Stimulated activated naive CD8-positive, alpha-beta T cell treated with anti-CD3 and anti-CD28 coated beads, Interleukin-15, amount 100 ng/mL, for 72 hours (primary cell): ENCODE results near the gene ZNF398.
A peak's percentile ranks its signal among the peaks of the same experiment; 100 is the strongest.

Experiments used
- ATAC-seq: fragments of 150-1000 bp; cut with Tn5 transposase; 2 replicates; pipeline ENCODE4 v1.10.0; 2021; ENCODE audit warnings: mild to moderate bottlenecking, moderate library complexity
- DNase-seq, 2 donors: peaks; one replicate each; pipeline ENCODE4 v3.0.0; 2021 to 2022
- H3K27ac Mint-ChIP-seq, 2 donors: one replicate each; pipeline ENCODE4 v1.8.0; 2022; ENCODE audit warnings: mild to moderate bottlenecking in 2 of 2, mixed read lengths in 2 of 2, moderate library complexity in 2 of 2
- H3K27me3 Mint-ChIP-seq: one replicate; pipeline ENCODE4 v1.8.0; 2022; ENCODE audit warnings: mixed read lengths
- H3K4me1 Mint-ChIP-seq: one replicate; pipeline ENCODE4 v1.8.0; 2022; ENCODE audit warnings: mild to moderate bottlenecking, mixed read lengths
- H3K4me3 Mint-ChIP-seq, 2 donors: one replicate each; pipeline ENCODE4 v1.8.0; 2022; ENCODE audit warnings: mild to moderate bottlenecking in 2 of 2, mixed read lengths in 2 of 2, moderate library complexity in 1 of 2
- H3K9me3 Mint-ChIP-seq, 2 donors: one replicate each; pipeline ENCODE4 v1.8.0; 2022; ENCODE audit warnings: mixed read lengths in 2 of 2

The ZNF398 gene

DNA sequence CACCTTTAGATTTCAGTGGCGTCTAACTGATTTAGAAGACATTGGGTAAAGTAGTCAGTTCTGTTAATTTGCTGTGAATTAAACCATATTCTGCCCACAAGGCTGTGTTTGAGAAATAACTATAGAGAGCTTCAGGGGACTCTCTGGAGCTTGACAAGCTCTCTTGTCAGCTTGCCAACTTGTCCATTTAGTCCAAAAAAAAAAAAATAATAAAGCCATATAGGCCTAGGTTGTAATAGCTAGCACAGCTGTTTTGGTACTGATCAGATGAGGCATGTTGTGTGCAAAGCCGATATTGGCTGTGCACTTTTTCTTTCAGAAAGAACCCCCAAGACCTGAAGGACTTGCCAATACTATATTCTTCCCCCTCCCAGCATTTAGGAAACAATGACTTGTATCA, 27.9 kb downstream of the ZNF398 start:
- no peak for ATAC-seq
- no peak overlapping the region for H3K4me3 Mint-ChIP-seq
- DNase-seq = no peak
- no peaks in the 10 kb centered on the region for H3K27me3 Mint-ChIP-seq
- no peaks in the 10 kb centered on the region for H3K9me3 Mint-ChIP-seq
- H3K4me1 Mint-ChIP-seq = no peaks in the 10 kb centered on the region
- H3K27ac Mint-ChIP-seq = no peak overlapping the region

- DNase-seq (no peak), ATAC-seq (peak; percentile 15)
- no peak overlapping the region for H3K4me3 Mint-ChIP-seq
- H3K4me1 Mint-ChIP-seq = no peaks in the 10 kb centered on the region
- H3K9me3 Mint-ChIP-seq = no peaks in the 10 kb centered on the region
- H3K27ac Mint-ChIP-seq = no peak overlapping the region
- no peaks in the 10 kb centered on the region for H3K27me3 Mint-ChIP-seq
Measured at GRCh38 chr7:149179241-149179640, 32.0 kb downstream of the ZNF398 start.

DNA sequence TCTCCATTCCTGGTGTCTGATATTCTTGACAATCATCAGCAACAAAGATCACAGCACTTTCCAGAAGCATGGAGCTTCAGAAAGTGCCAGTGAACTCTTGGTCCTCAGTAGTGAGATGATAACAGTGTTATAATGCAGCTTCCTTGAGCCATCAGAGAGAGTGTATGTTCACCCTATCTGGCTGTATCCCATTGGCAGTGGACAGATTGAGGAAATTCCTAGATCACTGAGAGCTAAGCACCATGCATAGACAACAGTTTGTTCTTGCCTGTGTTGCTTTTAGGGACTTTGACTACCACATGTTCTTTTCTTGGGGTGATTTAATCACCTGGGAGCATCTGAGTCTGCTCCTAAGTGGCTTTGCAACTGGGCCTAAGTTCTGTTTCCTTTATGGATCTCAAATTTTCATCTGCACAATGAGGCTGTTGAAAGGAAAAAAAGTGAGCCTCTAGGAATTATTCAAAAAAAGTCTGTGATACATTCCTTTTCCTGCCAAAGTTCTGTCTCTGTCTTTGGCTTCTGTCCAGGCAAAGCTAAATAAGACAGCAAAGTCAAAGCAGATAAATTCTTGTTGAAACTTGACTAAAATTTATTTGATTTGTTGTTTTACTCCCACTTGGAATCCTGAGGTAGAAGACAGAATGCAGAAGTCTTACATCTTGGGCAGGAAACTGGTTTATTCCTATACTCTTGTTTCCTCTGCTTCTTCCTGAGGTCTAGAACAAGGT, 33.6 kb downstream of the ZNF398 start:
- DNase-seq (no peak), ATAC-seq (no peak)
- H3K27ac Mint-ChIP-seq = no peak overlapping the region

GRCh38 chr7:149181450-149181790, 34.2 kb downstream of the ZNF398 start:
- H3K4me1 Mint-ChIP-seq = no peaks in the 10 kb centered on the region
- no peak for ATAC-seq
- H3K4me3 Mint-ChIP-seq = no peak overlapping the region
- no peak overlapping the region for H3K27ac Mint-ChIP-seq
- DNase-seq = no peak
- no peaks in the 10 kb centered on the region for H3K9me3 Mint-ChIP-seq
- no peaks in the 10 kb centered on the region for H3K27me3 Mint-ChIP-seq

More for the DNA sequence above, 33.6 kb downstream of the ZNF398 start:
- H3K4me3 Mint-ChIP-seq = no peak overlapping the region
- H3K9me3 Mint-ChIP-seq = no peaks in the 10 kb centered on the region
- H3K27me3 Mint-ChIP-seq = no peaks in the 10 kb centered on the region
- H3K4me1 Mint-ChIP-seq = no peaks in the 10 kb centered on the region

GRCh38 chr7:149184274-149184673, 37.0 kb downstream of the ZNF398 start:
- Mint-ChIP-seq H3K4me1 (no peaks in the 10 kb centered on the region), H3K4me3 (no peak overlapping the region), H3K27ac (no peak overlapping the region), H3K27me3 (no peaks in the 10 kb centered on the region), H3K9me3 (no peaks in the 10 kb centered on the region)
- ATAC-seq (no peak), DNase-seq (no peak)

DNA sequence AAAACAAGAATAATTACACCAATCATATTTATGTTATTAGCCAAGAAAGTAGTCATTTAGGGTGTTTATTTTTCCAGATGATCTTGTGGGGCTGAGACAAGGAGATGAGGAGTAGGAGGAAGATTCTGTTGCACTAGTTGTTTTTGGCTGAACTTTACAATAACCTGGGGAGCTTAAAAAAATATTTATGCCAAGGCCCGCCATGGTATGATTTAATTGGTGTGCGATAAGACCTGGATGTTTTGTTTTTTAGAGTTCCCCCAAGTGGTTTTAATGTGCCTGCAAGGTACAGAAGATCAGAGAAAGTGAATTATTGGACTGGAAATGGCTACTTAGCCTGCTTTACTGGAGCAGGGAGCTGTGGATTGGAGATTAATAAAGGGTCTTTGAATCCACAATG, 41.0 kb downstream of the ZNF398 start:
- peaks cover 21% of the 10 kb centered on the region for H3K4me1 Mint-ChIP-seq

GRCh38 chr7:149188637-149189259, 41.5 kb downstream of the ZNF398 start:
- Mint-ChIP-seq H3K27ac (no peak overlapping the region), H3K9me3 (no peaks in the 10 kb centered on the region), H3K4me1 (peaks cover 21% of the 10 kb centered on the region), H3K27me3 (no peaks in the 10 kb centered on the region), H3K4me3 (no peak overlapping the region)
- no peak for DNase-seq
- no peak for ATAC-seq

More for the DNA sequence above, 41.0 kb downstream of the ZNF398 start:
- Mint-ChIP-seq H3K9me3 (no peaks in the 10 kb centered on the region), H3K27me3 (no peaks in the 10 kb centered on the region), H3K4me3 (no peak overlapping the region), H3K27ac (no peak overlapping the region)
- DNase-seq = no peak
- no peak for ATAC-seq

- ATAC-seq = no peak
- Mint-ChIP-seq H3K4me1 (peaks cover 37% of the 10 kb centered on the region), H3K27me3 (no peaks in the 10 kb centered on the region), H3K9me3 (no peaks in the 10 kb centered on the region), H3K4me3 (peak overlapping the region; percentile 63 to 79), H3K27ac (peak overlapping the region in 1 of 2 donors; percentile 78)
- DNase-seq = no peak
Measured at GRCh38 chr7:149191851-149192250, 44.6 kb downstream of the ZNF398 start.

- Mint-ChIP-seq H3K27me3 (no peaks in the 10 kb centered on the region), H3K9me3 (no peaks in the 10 kb centered on the region), H3K27ac (peak overlapping the region in 1 of 2 donors; percentile 59), H3K4me3 (peak overlapping the region; percentile 84 to 90), H3K4me1 (peaks cover 67% of the 10 kb centered on the region)
- no peak for ATAC-seq
- no peak for DNase-seq
Measured at GRCh38 chr7:149194799-149195179, 47.5 kb downstream of the ZNF398 start.

GRCh38 chr7:149195180-149196150, 48.2 kb downstream of the ZNF398 start, which contains the start of gene ZNF282:
ZNF282 (plus strand) TSS chr7:149195546; CDS start chr7:149195590, 44 bp downstream.
- H3K9me3 Mint-ChIP-seq = no peaks in the 10 kb centered on the region
- H3K27ac Mint-ChIP-seq = peak within 1 kb of the TSS; percentile 93 to 95
- peak; percentile 93 for ATAC-seq
- DNase-seq = peak; percentile 75 to 83
- peaks cover 69% of the 10 kb centered on the region for H3K4me1 Mint-ChIP-seq
- H3K27me3 Mint-ChIP-seq = no peaks in the 10 kb centered on the region
- peak within 1 kb of the TSS; percentile 93 to 94 for H3K4me3 Mint-ChIP-seq

DNA sequence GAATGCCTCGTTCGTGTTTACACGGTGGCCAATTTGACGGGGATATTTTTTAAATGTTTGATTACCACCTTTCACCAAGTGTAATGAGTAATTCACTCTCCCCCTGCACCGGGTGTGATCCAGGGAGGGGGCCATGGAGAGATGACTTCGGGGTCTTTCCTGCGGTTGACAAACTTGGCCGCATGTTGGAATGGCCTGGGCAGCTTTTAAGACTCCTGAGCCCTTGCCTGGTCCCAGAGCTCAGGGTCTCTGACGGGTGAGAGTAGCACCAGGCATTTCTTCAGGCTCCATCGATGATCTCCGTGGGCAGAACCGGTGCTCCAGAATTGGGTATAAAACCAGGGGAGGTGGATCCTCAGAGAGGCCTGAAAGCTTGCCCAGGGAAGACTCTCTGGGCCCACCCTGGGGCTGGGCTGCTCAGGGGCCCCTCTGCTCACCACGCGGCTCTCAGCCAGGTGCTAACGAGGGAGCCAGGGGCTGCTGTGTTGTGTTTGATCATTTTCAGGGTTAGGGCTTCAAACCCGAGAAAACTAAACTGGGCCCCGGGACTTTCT, 49.0 kb downstream of the ZNF398 start:
- Mint-ChIP-seq H3K27ac (peak overlapping the region; percentile 93 to 95), H3K9me3 (no peaks in the 10 kb centered on the region), H3K27me3 (no peaks in the 10 kb centered on the region), H3K4me3 (peak overlapping the region; percentile 93 to 94), H3K4me1 (peaks cover 67% of the 10 kb centered on the region)
- DNase-seq (peak; percentile 15 to 38), ATAC-seq (peak; percentile 21)

DNA sequence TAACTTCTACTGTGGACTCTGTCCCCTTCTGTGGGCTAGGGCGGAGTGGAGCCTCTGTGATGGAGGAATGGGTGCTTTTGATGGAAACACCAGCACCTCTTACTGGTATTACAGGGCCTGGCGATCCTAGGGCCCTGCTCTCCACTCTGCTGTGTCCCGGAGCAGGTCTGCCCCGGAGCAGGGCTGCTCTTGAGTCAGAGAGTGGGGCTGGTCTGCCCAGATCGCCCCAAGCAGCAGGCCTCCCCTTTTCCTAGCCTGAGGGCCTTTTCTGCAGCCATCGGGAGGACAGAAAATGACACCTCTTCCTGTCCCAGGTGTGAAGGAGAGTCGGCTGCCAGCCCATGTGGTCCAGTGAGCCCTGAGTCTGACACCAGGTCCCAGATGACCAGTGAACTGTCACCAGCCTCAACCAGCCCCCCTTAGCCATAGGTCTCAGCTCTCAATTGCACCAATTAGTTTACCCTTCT, 49.5 kb downstream of the ZNF398 start:
- Mint-ChIP-seq H3K4me1 (peaks cover 63% of the 10 kb centered on the region), H3K27me3 (no peaks in the 10 kb centered on the region), H3K4me3 (peak overlapping the region; percentile 93 to 94), H3K27ac (peak overlapping the region; percentile 93 to 95), H3K9me3 (no peaks in the 10 kb centered on the region)
- DNase-seq (no peak), ATAC-seq (peak; percentile 17)

DNA sequence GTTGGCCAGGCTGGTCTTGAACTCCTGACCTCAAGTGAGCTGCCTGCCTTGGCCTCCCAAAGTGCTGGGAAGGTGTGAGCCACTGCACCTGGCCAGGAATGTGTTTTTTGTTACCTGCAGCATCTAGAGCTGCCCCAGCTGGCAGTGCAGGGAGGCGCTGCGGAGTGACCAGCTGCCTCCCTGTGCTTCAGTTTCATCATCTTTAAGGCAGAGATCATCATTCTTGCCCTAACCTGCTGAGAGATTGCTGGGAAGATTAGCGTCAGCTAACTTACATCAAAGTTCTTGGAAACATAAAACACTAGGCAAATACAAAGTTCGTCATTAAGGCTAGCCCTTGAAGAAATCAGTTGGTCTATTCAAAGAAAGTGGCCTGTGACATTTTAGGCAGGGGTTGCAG, 50.4 kb downstream of the ZNF398 start:
- ATAC-seq (no peak), DNase-seq (no peak)
- Mint-ChIP-seq H3K4me3 (peak overlapping the region; percentile 93 to 94), H3K9me3 (no peaks in the 10 kb centered on the region), H3K4me1 (peaks cover 59% of the 10 kb centered on the region), H3K27me3 (no peaks in the 10 kb centered on the region), H3K27ac (no peak overlapping the region)

GRCh38 chr7:149198161-149198816, 51.0 kb downstream of the ZNF398 start:
- peak overlapping the region in 1 of 2 donors; percentile 93 for H3K4me3 Mint-ChIP-seq
- H3K9me3 Mint-ChIP-seq = no peaks in the 10 kb centered on the region
- H3K27me3 Mint-ChIP-seq = no peaks in the 10 kb centered on the region
- peaks cover 59% of the 10 kb centered on the region for H3K4me1 Mint-ChIP-seq
- DNase-seq (no peak), ATAC-seq (no peak)
- no peak overlapping the region for H3K27ac Mint-ChIP-seq
